OCI-LY7 (cell line): ENCODE results near the gene SINHCAF. TPM values are rescaled to one million over a fixed set of nuclear protein-coding genes. Genes with fewer than 3 reads are reported as not detected.

Experiments used
- BruUV-seq: library from RNA; stranded (reverse); fragments of 400-500 nt; replicated peaks from 2 replicates; lab custom pipeline; 2021; lab: Mats Ljungman, UMichigan
- CTCF ChIA-PET: fragments of 300-600 bp; sonication (Branson Sonifier 250); formaldehyde crosslinking; loops from one replicate; lab custom pipeline; 2022; ENCODE audit warnings: antibody characterized with exemption; ENCODE audit not compliant: unreplicated experiment; lab: Charles Lee
- POLR2A ChIA-PET: fragments of 300-600 bp; sonication (Branson Sonifier 250); formaldehyde crosslinking; loops from one replicate; lab custom pipeline; 2022; ENCODE audit warnings: antibody characterized with exemption; lab: Charles Lee
- DNase-seq: peaks from one replicate; pipeline ENCODE4 v3.0.0-alpha.2; 2015; ENCODE audit warnings: low spot score
- H2AFZ ChIP-seq: fragments of 200-600 bp; sonication (generic), shearing (Covaris generic); 2 replicates; pipeline ENCODE4 v1.6.1; 2014; ENCODE audit warnings: mild to moderate bottlenecking, antibody characterized with exemption, low read length, moderate library complexity
- H3K27ac ChIP-seq: fragments of 200-600 bp; sonication (generic); 2 replicates; pipeline ENCODE4 v1.5.1; 2014; ENCODE audit warnings: mixed run types, low read depth, mild to moderate bottlenecking, moderate library complexity, low read length, inconsistent platforms; ENCODE audit not compliant: poor library complexity, severe bottlenecking
- H3K36me3 ChIP-seq: fragments of 200-600 bp; sonication (generic); 2 replicates; pipeline ENCODE4 v1.6.1; 2014; ENCODE audit warnings: mild to moderate bottlenecking, antibody characterized with exemption, low read length, moderate library complexity, mixed read lengths; ENCODE audit not compliant: insufficient read depth
- H3K4me1 ChIP-seq: fragments of 200-600 bp; sonication (generic); 2 replicates; pipeline ENCODE4 v1.5.1; 2014; ENCODE audit warnings: mild to moderate bottlenecking, low read length; ENCODE audit not compliant: insufficient read depth, poor library complexity, severe bottlenecking
- H3K4me2 ChIP-seq: fragments of 200-600 bp; sonication (generic); 2 replicates; pipeline ENCODE4 v1.6.1; 2014; ENCODE audit warnings: mild to moderate bottlenecking, low read length
- H3K4me3 ChIP-seq: fragments of 200-600 bp; sonication (generic); 2 replicates; pipeline ENCODE4 v1.5.1; 2014; ENCODE audit warnings: mild to moderate bottlenecking, low read depth, low read length; ENCODE audit not compliant: poor library complexity, severe bottlenecking
- H3K79me2 ChIP-seq: fragments of 200-600 bp; sonication (generic); 2 replicates; pipeline ENCODE4 v1.6.1; 2016; ENCODE audit warnings: low read depth, mild to moderate bottlenecking, low read length, moderate library complexity, mixed read lengths; ENCODE audit not compliant: insufficient read depth
- H3K9me2 ChIP-seq: fragments of 200-600 bp; sonication (generic); 2 replicates; pipeline ENCODE4 v1.6.1; 2016; ENCODE audit warnings: mild to moderate bottlenecking, low read length, mixed read lengths; ENCODE audit not compliant: insufficient read depth
- H3K9me3 ChIP-seq: fragments of 200-600 bp; sonication (generic); 2 replicates; pipeline ENCODE4 v1.6.1; 2014; ENCODE audit warnings: mild to moderate bottlenecking, mixed run types, low read length, mixed read lengths
- H4K20me1 ChIP-seq: fragments of 200-600 bp; sonication (generic); 2 replicates; pipeline ENCODE4 v1.6.1; 2014; ENCODE audit warnings: mild to moderate bottlenecking, antibody characterized with exemption, low read length, moderate library complexity, mixed read lengths; ENCODE audit not compliant: insufficient read depth
- CTCF ChIP-seq: fragments of 200-600 bp; sonication (generic); conservative IDR thresholded peaks from 2 replicates; pipeline ENCODE4 v1.5.1; 2014; ENCODE audit warnings: mild to moderate bottlenecking, antibody characterized with exemption, low read length, moderate library complexity, mixed read lengths
- EZH2phosphoT487 ChIP-seq: fragments of 200-600 bp; sonication (generic); IDR thresholded peaks from 2 replicates; pipeline ENCODE4 v1.6.1; 2018; ENCODE audit warnings: low read depth, borderline replicate concordance, mild to moderate bottlenecking, mixed run types, antibody characterized with exemption, low read length, moderate library complexity, mixed read lengths
- intact Hi-C: fragments of 100-400 bp; cut with micrococcal nuclease; formaldehyde crosslinking; loops from one replicate; pipeline ENCODE4 v1.10.0; 2022; ENCODE audit not compliant: unreplicated experiment
- total RNA-seq, 2 experiments: library from RNA; depleted of rRNA in 1 of 2; stranded (reverse); fragments of >200 nt in 1 of 2; shearing (Covaris generic) in 1 of 2; gene quantifications; 2 replicates each; pipeline ENCODE4 v1.2.3, GENCODE V29; 2014 to 2022

SINHCAF gene
- total RNA-seq, 2 experiments from 2014 or later: 51.0 to 86.2 TPM

GRCh38 chr12:31337952-31338351, 12.0 kb upstream of the SINHCAF start:
- no TSS peak for BruUV-seq
- ChIA-PET CTCF (no interaction called here), POLR2A (interaction anchor here (0.7 to 2.0 kb wide), 6 partner anchors 10 to 222 kb away, joined by 4 to 10 read pairs (median 6); no protein-coding TSS in a partner anchor)
- H4K20me1 ChIP-seq: no peaks in the 10 kb centered on the region
- no peaks in the 10 kb centered on the region for H3K9me3 ChIP-seq
- no peaks in the 10 kb centered on the region for H3K9me2 ChIP-seq
- no peaks in the 10 kb centered on the region for H3K79me2 ChIP-seq
- no peak overlapping the region for H3K27ac ChIP-seq
- DNase-seq: no peak
- TF ChIP-seq CTCF: no peak
- no peak for TF ChIP-seq EZH2phosphoT487
- intact Hi-C loops: no loop called here
- no peak overlapping the region for H2AFZ ChIP-seq
- no peak overlapping the region for H3K4me2 ChIP-seq
- no peaks in the 10 kb centered on the region for H3K36me3 ChIP-seq
- H3K4me3 ChIP-seq: no peak overlapping the region
- H3K4me1 ChIP-seq: no peaks in the 10 kb centered on the region

- ChIA-PET POLR2A (interaction anchor here (1.1 kb wide), 1 partner anchor 60 kb away, joined by 4 read pairs; no protein-coding TSS in a partner anchor), CTCF (no interaction called here)
These were observed 5.3 kb upstream of the SINHCAF start for GRCh38 chr12:31331242-31331641.

More at GRCh38 chr12:31331242-31331641, 5.3 kb upstream of the SINHCAF start:
- Histone ChIP-seq H3K4me1 (peaks cover 10% of the 10 kb centered on the region), H3K9me3 (no peaks in the 10 kb centered on the region), H3K79me2 (no peaks in the 10 kb centered on the region), H3K9me2 (no peaks in the 10 kb centered on the region), H3K4me3 (no peak overlapping the region), H3K4me2 (0 out of 2 replicates have a peak overlapping the region, but pooled peaks have one; percentile 17), H3K36me3 (no peaks in the 10 kb centered on the region), H3K27ac (no peak overlapping the region), H4K20me1 (no peaks in the 10 kb centered on the region), H2AFZ (0 out of 2 replicates have a peak overlapping the region, but pooled peaks have one; percentile 41)
- no peak for TF ChIP-seq EZH2phosphoT487
- TF ChIP-seq CTCF: no peak
- intact Hi-C loops: no loop called here
- DNase-seq: no peak
- BruUV-seq: no TSS peak
